GM12878 (cell line): ENCODE results near the gene HSFX4. TPM values are rescaled to one million over a fixed set of nuclear protein-coding genes. Genes with fewer than 3 reads are reported as not detected.
"Not testable (repeated sequence)": the region's sequence is repeated elsewhere in the genome, so short reads cannot be mapped to it uniquely, and the experiment has no call there.

Source experiments
- ATAC-seq: fragments of 200-7000 bp; cut with Tn5 transposase; 3 replicates; pipeline ENCODE4 v1.9.1; 2020; ENCODE audit warnings: mild to moderate bottlenecking, moderate library complexity
- BruUV-seq: library from RNA; stranded (reverse); fragments of 400-500 nt; replicated peaks from 2 replicates; lab custom pipeline; 2021; lab: Mats Ljungman, UMichigan
- CTCF ChIA-PET: fragments of 300-600 bp; sonication (Branson Sonifier 250); formaldehyde crosslinking; extraction: SDS; loops from one replicate; lab custom pipeline; 2021; ENCODE audit warnings: inconsistent platforms; lab: Yijun Ruan, JAX
- POLR2A ChIA-PET: fragments of 350-600 bp; formaldehyde crosslinking; extraction: SDS; loops from one replicate; lab custom pipeline; 2021; ENCODE audit warnings: inconsistent platforms; lab: Charles Lee
- RAD21 ChIA-PET: fragments of 300-600 bp; sonication (Branson Sonifier 250); formaldehyde crosslinking; loops from one replicate; lab custom pipeline; 2023; ENCODE audit warnings: antibody characterized with exemption; ENCODE audit not compliant: unreplicated experiment; lab: Charles Lee
- SMC1A ChIA-PET: fragments of 300-600 bp; sonication (Branson Sonifier 250); formaldehyde crosslinking; loops from one replicate; lab custom pipeline; 2023; ENCODE audit not compliant: unreplicated experiment, uncharacterized antibody; lab: Charles Lee
- DNase-seq: peaks from one replicate; pipeline ENCODE4 v3.0.0-alpha.2; 2011; ENCODE audit warnings: low read depth, low spot score
- FAIRE-seq: peaks from 3 replicates; lab custom pipeline; 2011; peaks lifted over from hg19 to GRCh38; lab: Jason Lieb, UNC
- H2AFZ ChIP-seq: 2 replicates; pipeline ENCODE4 v1.6.0; 2011; ENCODE audit warnings: low read depth, low read length, control low read depth; ENCODE audit not compliant: control insufficient read depth
- H3K27ac ChIP-seq: 2 replicates; pipeline ENCODE4 v1.5.1; 2011; ENCODE audit warnings: control low read depth; ENCODE audit not compliant: control insufficient read depth, insufficient read depth
- H3K27me3 ChIP-seq, 2 experiments: replicated peaks in 1 of 2; 2 replicates each; pipeline versions ENCODE4 v1.6.0 to v1.6.1; 2011; ENCODE audit warnings: low read length in 1 of 2; ENCODE audit not compliant: control insufficient read depth in 2 of 2, insufficient read depth in 2 of 2
- H3K36me3 ChIP-seq, 2 experiments: 2 replicates each; pipeline ENCODE4 v1.5.1; 2011; ENCODE audit warnings: low read length in 1 of 2; ENCODE audit not compliant: control insufficient read depth in 2 of 2, insufficient read depth in 2 of 2
- H3K4me1 ChIP-seq: 2 replicates; pipeline ENCODE4 v1.6.1; 2011; ENCODE audit warnings: mild to moderate bottlenecking, low read length, moderate library complexity, mixed read lengths; ENCODE audit not compliant: control insufficient read depth, insufficient read depth
- H3K4me2 ChIP-seq: 2 replicates; pipeline ENCODE4 v1.6.0; 2011; ENCODE audit warnings: control low read depth; ENCODE audit not compliant: control insufficient read depth, insufficient read depth
- H3K4me3 ChIP-seq: fragments of 200-600 bp; sonication (generic); 2 replicates; pipeline ENCODE4 v1.5.1; 2016
- H3K79me2 ChIP-seq: 2 replicates; pipeline ENCODE4 v1.6.0; 2011; ENCODE audit warnings: low read length; ENCODE audit not compliant: control insufficient read depth, insufficient read depth
- H3K9ac ChIP-seq: 2 replicates; pipeline ENCODE4 v1.8.0; 2011; ENCODE audit warnings: low read length, control low read depth, mixed read lengths; ENCODE audit not compliant: control insufficient read depth, insufficient read depth
- H3K9me3 ChIP-seq: replicated peaks from 3 replicates; pipeline ENCODE4 v1.5.1; 2011; ENCODE audit warnings: mild to moderate bottlenecking, low read length; ENCODE audit not compliant: control insufficient read depth, insufficient read depth
- H4K20me1 ChIP-seq: 2 replicates; pipeline ENCODE4 v1.6.0; 2011; ENCODE audit not compliant: control insufficient read depth, insufficient read depth
- WGBS: methylation state at CpG from one replicate; pipeline ENCODE4 v1.1.6; 2016; ENCODE audit warnings: low lambda C conversion rate; ENCODE audit not compliant: insufficient replicate concordance, insufficient coverage; ENCODE audit errors: missing lambda C conversion rate; 5-methylcytosine and 5-hydroxymethylcytosine counted together
- in situ Hi-C: fragments of 300-500 bp; cut with MboI; formaldehyde crosslinking; loops from 9 replicates; pipeline ENCODE4 v1.14.3; 2018; ENCODE audit warnings: mixed read lengths
- intact Hi-C: fragments of 100-400 bp; cut with micrococcal nuclease; formaldehyde crosslinking; loops from one replicate; pipeline ENCODE4 v1.14.2; 2022; ENCODE audit not compliant: unreplicated experiment
- polyA plus RNA-seq, 11 experiments: library from polyadenylated mRNA; depleted of rRNA in 4 of 11; unstranded in 6 of 11; stranded (reverse) in 5 of 11; fragments of >200 nt; fragmentation: Nextera tagmentation in 4 of 11; fragmentation: Illumina TruSeq in 1 of 11; extraction: Ambion mirVana in 4 of 11; extraction: Trizol in 1 of 11; gene quantifications; 1 replicate in 1 of 11; 2 replicates in 10 of 11; pipeline versions ENCODE4 v1.2.1 to v1.2.3, GENCODE V29; 2011 to 2016; ENCODE audit warnings: inconsistent platforms in 2 of 11, missing spikeins in 2 of 11, low read depth in 1 of 11
- total RNA-seq, 4 experiments: library from RNA; depleted of rRNA in 3 of 4; stranded (reverse); fragments of >200 nt in 3 of 4; fragmentation: Illumina TruSeq in 1 of 4; extraction: Trizol in 1 of 4; gene quantifications; 2 replicates each; pipeline versions ENCODE4 v1.2.1 to v1.2.3, GENCODE V29; 2013 to 2021

HSFX4 gene
- total and polyA plus RNA-seq, 10 of the 15 experiments (the other 5 are each of a cell fraction or from before 2014, with no cell fraction given) = 0.11 to 0.24 (median 0.21) TPM; not detected in 6

GRCh38 chrX:149945087-149945670, 15.8 kb downstream of the HSFX4 start:
- H3K4me1 ChIP-seq, H3K27ac ChIP-seq, H3K36me3 ChIP-seq, POLR2A ChIA-PET, in situ Hi-C loops, CTCF ChIA-PET, H4K20me1 ChIP-seq, RAD21 ChIA-PET, H3K9me3 ChIP-seq, FAIRE-seq, H3K79me2 ChIP-seq, H2AFZ ChIP-seq, H3K27me3 ChIP-seq, H3K9ac ChIP-seq, SMC1A ChIA-PET, BruUV-seq, DNase-seq, ATAC-seq, H3K4me2 ChIP-seq, H3K4me3 ChIP-seq: not testable (repeated sequence)
- intact Hi-C loops = loop anchor here (10.0 kb wide), 1 partner anchor 410 kb away; no protein-coding TSS in a partner anchor
- WGBS = 71% methylated on average over 11 of the region's 11 CpGs

- intact Hi-C loops = loop anchor here (10.0 kb wide), 1 partner anchor 411 kb away; no protein-coding TSS in a partner anchor
- H3K9me3 ChIP-seq, H3K4me3 ChIP-seq, H2AFZ ChIP-seq, RAD21 ChIA-PET, H4K20me1 ChIP-seq, H3K27me3 ChIP-seq, CTCF ChIA-PET, in situ Hi-C loops, H3K4me2 ChIP-seq, H3K9ac ChIP-seq, FAIRE-seq, DNase-seq, H3K79me2 ChIP-seq, ATAC-seq, SMC1A ChIA-PET, H3K4me1 ChIP-seq, POLR2A ChIA-PET, BruUV-seq, H3K36me3 ChIP-seq, H3K27ac ChIP-seq: not testable (repeated sequence)
- 71% methylated on average over 7 of the region's 9 CpGs for WGBS
These were observed 16.4 kb downstream of the HSFX4 start for GRCh38 chrX:149945820-149946219.

GRCh38 chrX:149946932-149947331, 17.6 kb downstream of the HSFX4 start:
- H3K4me2 ChIP-seq, in situ Hi-C loops, H2AFZ ChIP-seq, H3K79me2 ChIP-seq, H3K36me3 ChIP-seq, POLR2A ChIA-PET, SMC1A ChIA-PET, H3K9ac ChIP-seq, H3K4me1 ChIP-seq, H3K27ac ChIP-seq, CTCF ChIA-PET, ATAC-seq, H3K9me3 ChIP-seq, H3K27me3 ChIP-seq, BruUV-seq, DNase-seq, RAD21 ChIA-PET, FAIRE-seq, H3K4me3 ChIP-seq, H4K20me1 ChIP-seq: not testable (repeated sequence)
- WGBS = no CpG with 5 or more reads among the region's 3 CpGs
- intact Hi-C loops = loop anchor here (10.0 kb wide), 1 partner anchor 412 kb away; no protein-coding TSS in a partner anchor
